SK-N-SH treated with all-trans-retinoic acid at 6 μM for 48 hours (cell line): ENCODE data around the gene PKNOX2.

Experiments
- OSR1 ChIP-seq: fragments of 250-450 bp; sonication (Bioruptor Pico); IDR thresholded peaks from 2 replicates; pipeline ENCODE4 v1.8.0; 2022; ENCODE audit warnings: moderate library complexity, mild to moderate bottlenecking, inconsistent platforms
- TCF4 ChIP-seq: fragments of 250-450 bp; sonication (Bioruptor Pico); IDR thresholded peaks from 2 replicates; pipeline ENCODE4 v1.8.0; 2021; ENCODE audit warnings: mild to moderate bottlenecking, moderate library complexity, borderline replicate concordance

DNA sequence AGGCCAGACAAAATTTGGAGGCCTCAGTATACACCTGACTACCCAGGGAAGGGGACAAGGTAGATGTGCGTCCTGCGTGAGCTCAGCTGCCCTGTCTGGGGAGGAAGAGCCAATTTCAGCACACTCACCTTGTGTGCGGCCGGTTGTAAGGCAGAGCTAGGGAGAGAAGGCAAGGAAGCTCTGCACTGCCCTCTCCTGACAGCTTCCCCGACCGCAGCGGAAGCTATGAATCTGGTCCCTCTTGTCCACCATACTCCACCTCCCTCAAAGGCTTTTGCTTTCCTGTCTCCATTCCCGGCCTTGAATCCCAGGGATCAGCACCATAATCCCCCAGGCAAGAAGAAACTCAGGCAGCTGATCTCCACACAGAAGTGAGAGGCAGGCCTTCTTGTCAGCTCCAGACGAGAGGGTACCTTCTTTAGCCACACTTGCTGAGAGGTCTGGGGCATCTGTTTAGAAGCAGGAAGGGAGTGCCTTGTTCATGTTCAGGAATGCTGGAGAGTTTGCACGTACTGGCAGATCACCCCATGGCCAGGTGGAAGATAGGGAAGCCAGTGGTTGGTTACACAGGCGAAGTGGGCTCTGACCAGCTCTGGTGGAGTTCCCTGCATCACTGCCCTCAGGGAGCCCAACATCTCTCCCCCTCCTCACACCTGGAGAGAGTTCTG, 269.0 kb downstream of the PKNOX2 start:
- no peak for TF ChIP-seq TCF4
- TF ChIP-seq OSR1 (CRISPR knock-in tag), result no peak
